Measurements from ENCODE around the gene FABP7. TPM values are rescaled to one million over a fixed set of nuclear protein-coding genes. Genes with fewer than 3 reads are reported as not detected.

FABP7 gene
- total and polyA plus RNA-seq, 2 donors (not counting 1 experiment from before 2014, with no cell fraction given): not detected

- DNase-seq (ENCODE audit: low read depth in 2 of 2): no peak
- no peak overlapping the region for H3K27ac ChIP-seq (ENCODE audit: insufficient read depth, low read length)
- H2AFZ ChIP-seq (ENCODE audit: low read length): no peak overlapping the region
- H3K27me3 ChIP-seq (ENCODE audit: control insufficient read depth, insufficient read depth, low read length): no peaks in the 10 kb centered on the region
- H3K4me1 ChIP-seq (ENCODE audit: control insufficient read depth, extremely low read depth, insufficient read depth, low read length): no peaks in the 10 kb centered on the region
- TF ChIP-seq EZH2 (IDR thresholded peaks at IDR 0.05; ENCODE audit: low read length, missing control alignments): no peak
- TF ChIP-seq, protein P1, sequence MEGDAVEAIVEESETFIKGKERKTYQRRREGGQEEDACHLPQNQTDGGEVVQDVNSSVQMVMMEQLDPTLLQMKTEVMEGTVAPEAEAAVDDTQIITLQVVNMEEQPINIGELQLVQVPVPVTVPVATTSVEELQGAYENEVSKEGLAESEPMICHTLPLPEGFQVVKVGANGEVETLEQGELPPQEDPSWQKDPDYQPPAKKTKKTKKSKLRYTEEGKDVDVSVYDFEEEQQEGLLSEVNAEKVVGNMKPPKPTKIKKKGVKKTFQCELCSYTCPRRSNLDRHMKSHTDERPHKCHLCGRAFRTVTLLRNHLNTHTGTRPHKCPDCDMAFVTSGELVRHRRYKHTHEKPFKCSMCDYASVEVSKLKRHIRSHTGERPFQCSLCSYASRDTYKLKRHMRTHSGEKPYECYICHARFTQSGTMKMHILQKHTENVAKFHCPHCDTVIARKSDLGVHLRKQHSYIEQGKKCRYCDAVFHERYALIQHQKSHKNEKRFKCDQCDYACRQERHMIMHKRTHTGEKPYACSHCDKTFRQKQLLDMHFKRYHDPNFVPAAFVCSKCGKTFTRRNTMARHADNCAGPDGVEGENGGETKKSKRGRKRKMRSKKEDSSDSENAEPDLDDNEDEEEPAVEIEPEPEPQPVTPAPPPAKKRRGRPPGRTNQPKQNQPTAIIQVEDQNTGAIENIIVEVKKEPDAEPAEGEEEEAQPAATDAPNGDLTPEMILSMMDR (conservative IDR thresholded peaks at IDR 0.05 in 1 of 2, IDR thresholded peaks at IDR 0.05 in 1 of 2; ENCODE audit: low read depth in 1 of 2, low read length in 2 of 2): no peak
- H3K9me3 ChIP-seq (ENCODE audit: control insufficient read depth, insufficient read depth, low read depth, low read length): no peaks in the 10 kb centered on the region
- no peak overlapping the region for H3K4me3 ChIP-seq (replicated peaks in 1 of 4; ENCODE audit: control extremely low read depth in 1 of 4, insufficient read depth in 1 of 4, low read depth in 3 of 4, low read length in 4 of 4)
- H4K20me1 ChIP-seq (ENCODE audit: control insufficient read depth, extremely low read depth, insufficient read depth, low read length): no peaks in the 10 kb centered on the region
- H3K4me2 ChIP-seq (ENCODE audit: extremely low read depth, insufficient read depth, low read length): no peak overlapping the region
- no peaks in the 10 kb centered on the region for H3K79me2 ChIP-seq (ENCODE audit: control insufficient read depth, insufficient read depth, low read length)
- H3K36me3 ChIP-seq (ENCODE audit: control insufficient read depth, insufficient read depth, low read length): no peaks in the 10 kb centered on the region
- H3K9ac ChIP-seq (ENCODE audit: insufficient read depth, low read length): no peak overlapping the region
Observed at GRCh38 chr6:122733259-122733658, 46.3 kb upstream of the FABP7 start.

DNA sequence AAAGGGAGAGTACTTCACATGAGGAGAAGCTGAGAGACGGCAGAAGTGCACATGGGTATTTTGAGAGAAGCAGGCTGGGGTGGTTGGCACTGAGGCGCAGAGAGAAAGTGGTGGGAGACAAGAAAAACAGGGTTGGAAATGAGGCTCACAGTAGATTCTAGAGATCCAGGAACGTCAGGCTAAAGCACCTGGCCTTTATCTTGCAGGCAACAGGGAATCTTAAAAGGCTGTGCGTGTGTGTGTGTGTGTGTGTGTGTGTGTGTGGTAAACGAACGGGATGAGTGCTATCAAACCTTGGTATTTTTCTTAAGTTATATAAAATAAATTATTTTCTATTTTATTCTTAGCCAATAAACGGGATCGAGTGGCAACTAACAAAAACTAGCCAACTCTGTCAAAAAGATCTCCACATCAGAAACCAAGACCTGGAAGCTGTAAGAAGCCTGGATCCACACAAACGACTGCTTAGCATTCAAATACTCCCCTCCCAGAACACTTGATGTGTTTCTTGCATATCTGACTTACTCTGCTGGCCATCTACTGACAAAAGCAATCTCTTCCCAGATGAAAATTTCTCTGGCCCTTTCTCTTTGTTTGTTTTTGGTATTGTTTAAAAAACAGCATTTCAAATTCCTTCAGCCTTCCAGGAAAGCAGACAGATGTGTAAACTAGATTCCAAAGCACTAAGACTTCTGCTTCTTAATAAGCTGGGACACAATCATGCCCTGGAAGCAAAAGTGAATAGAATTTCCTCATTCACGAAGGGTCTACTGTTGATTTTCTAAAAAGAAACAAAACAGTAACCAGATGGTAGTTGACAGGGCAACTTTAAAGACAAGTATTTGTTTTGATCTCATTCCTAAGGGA lies 44.8 kb upstream of the FABP7 start:
- Histone ChIP-seq H3K36me3 (ENCODE audit: control insufficient read depth, insufficient read depth, low read length) (no peaks in the 10 kb centered on the region), H2AFZ (ENCODE audit: low read length) (no peak overlapping the region), H3K4me3 (replicated peaks in 1 of 4; ENCODE audit: control extremely low read depth in 1 of 4, insufficient read depth in 1 of 4, low read depth in 3 of 4, low read length in 4 of 4) (no peak overlapping the region), H3K79me2 (ENCODE audit: control insufficient read depth, insufficient read depth, low read length) (no peaks in the 10 kb centered on the region), H3K4me1 (ENCODE audit: control insufficient read depth, extremely low read depth, insufficient read depth, low read length) (no peaks in the 10 kb centered on the region), H4K20me1 (ENCODE audit: control insufficient read depth, extremely low read depth, insufficient read depth, low read length) (no peaks in the 10 kb centered on the region), H3K9ac (ENCODE audit: insufficient read depth, low read length) (no peak overlapping the region), H3K27ac (ENCODE audit: insufficient read depth, low read length) (no peak overlapping the region), H3K4me2 (ENCODE audit: extremely low read depth, insufficient read depth, low read length) (no peak overlapping the region), H3K9me3 (ENCODE audit: control insufficient read depth, insufficient read depth, low read depth, low read length) (no peaks in the 10 kb centered on the region), H3K27me3 (ENCODE audit: control insufficient read depth, insufficient read depth, low read length) (no peaks in the 10 kb centered on the region)
- TF ChIP-seq EZH2 (IDR thresholded peaks at IDR 0.05; ENCODE audit: low read length, missing control alignments): no peak
- TF ChIP-seq, protein P1 (conservative IDR thresholded peaks at IDR 0.05 in 1 of 2, IDR thresholded peaks at IDR 0.05 in 1 of 2; ENCODE audit: low read depth in 1 of 2, low read length in 2 of 2): no peak
- no peak for DNase-seq (ENCODE audit: low read depth in 2 of 2)

- Histone ChIP-seq H3K79me2 (ENCODE audit: control insufficient read depth, insufficient read depth, low read length) (no peaks in the 10 kb centered on the region), H4K20me1 (ENCODE audit: control insufficient read depth, extremely low read depth, insufficient read depth, low read length) (no peaks in the 10 kb centered on the region), H3K36me3 (ENCODE audit: control insufficient read depth, insufficient read depth, low read length) (no peaks in the 10 kb centered on the region), H3K9me3 (ENCODE audit: control insufficient read depth, insufficient read depth, low read depth, low read length) (no peaks in the 10 kb centered on the region), H3K4me2 (ENCODE audit: extremely low read depth, insufficient read depth, low read length) (no peak overlapping the region), H3K27ac (ENCODE audit: insufficient read depth, low read length) (no peak overlapping the region), H3K4me3 (replicated peaks in 1 of 4; ENCODE audit: control extremely low read depth in 1 of 4, insufficient read depth in 1 of 4, low read depth in 3 of 4, low read length in 4 of 4) (no peak overlapping the region), H3K27me3 (ENCODE audit: control insufficient read depth, insufficient read depth, low read length) (no peaks in the 10 kb centered on the region), H3K4me1 (ENCODE audit: control insufficient read depth, extremely low read depth, insufficient read depth, low read length) (no peaks in the 10 kb centered on the region), H3K9ac (ENCODE audit: insufficient read depth, low read length) (no peak overlapping the region), H2AFZ (ENCODE audit: low read length) (no peak overlapping the region)
- DNase-seq (ENCODE audit: low read depth in 2 of 2): no peak
- TF ChIP-seq EZH2 (IDR thresholded peaks at IDR 0.05; ENCODE audit: low read length, missing control alignments): no peak
- TF ChIP-seq, protein P1 (conservative IDR thresholded peaks at IDR 0.05 in 1 of 2, IDR thresholded peaks at IDR 0.05 in 1 of 2; ENCODE audit: low read depth in 1 of 2, low read length in 2 of 2): no peak
Observed at GRCh38 chr6:122735582-122735981, 43.9 kb upstream of the FABP7 start.

All from fibroblast of lung (primary cell).